ENCODE results near the gene AFTPH.

Gene AFTPH

DNA sequence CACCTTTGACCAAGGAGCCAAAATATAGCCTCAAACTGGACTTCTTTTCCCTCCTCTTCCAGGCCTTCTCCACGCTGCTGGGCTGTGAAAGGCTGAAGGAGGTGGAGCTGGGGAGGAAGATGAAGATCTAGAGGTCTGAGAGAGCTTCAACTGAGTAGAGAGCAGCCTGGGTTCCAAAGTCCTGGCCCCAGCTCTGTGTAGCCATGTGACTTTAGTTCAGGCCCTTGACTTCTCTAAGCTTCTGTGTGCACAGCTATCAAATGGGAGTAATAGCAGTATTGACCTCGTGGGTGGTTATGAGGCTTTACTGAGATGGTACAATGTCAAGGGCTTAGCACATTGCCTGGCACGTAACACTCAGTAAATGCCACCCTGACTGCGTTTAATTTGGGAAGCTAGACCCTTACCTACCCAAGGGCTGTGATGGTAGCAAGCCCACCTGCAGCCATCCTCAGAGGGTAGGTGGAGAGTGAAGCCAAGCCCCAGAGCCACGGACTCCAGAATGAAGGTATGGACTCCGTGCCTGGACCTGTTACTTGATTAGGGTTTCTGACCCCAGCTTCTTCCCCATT, 91.2 kb downstream of the AFTPH start:
- H3K4me3 ChIP-seq (ENCODE audit: low read depth, low read length) = no peak overlapping the region
- peaks cover 10% of the 10 kb centered on the region; the same call in 1 of the 2 replicates for H3K27me3 ChIP-seq (ENCODE audit: control insufficient read depth, insufficient read depth, low read length)
- peaks cover 22% of the 10 kb centered on the region for H3K4me1 ChIP-seq (ENCODE audit: control insufficient read depth, insufficient read depth, low read length)
- no peak overlapping the region for H3K9ac ChIP-seq (ENCODE audit: low read depth, low read length)
- no peaks in the 10 kb centered on the region for H3K9me3 ChIP-seq (ENCODE audit: control insufficient read depth, insufficient read depth, low read length)
- H3K27ac ChIP-seq (ENCODE audit: low read depth, low read length) = no peak overlapping the region
- H3K36me3 ChIP-seq (ENCODE audit: control insufficient read depth, insufficient read depth, low read length) = no peaks in the 10 kb centered on the region

DNA sequence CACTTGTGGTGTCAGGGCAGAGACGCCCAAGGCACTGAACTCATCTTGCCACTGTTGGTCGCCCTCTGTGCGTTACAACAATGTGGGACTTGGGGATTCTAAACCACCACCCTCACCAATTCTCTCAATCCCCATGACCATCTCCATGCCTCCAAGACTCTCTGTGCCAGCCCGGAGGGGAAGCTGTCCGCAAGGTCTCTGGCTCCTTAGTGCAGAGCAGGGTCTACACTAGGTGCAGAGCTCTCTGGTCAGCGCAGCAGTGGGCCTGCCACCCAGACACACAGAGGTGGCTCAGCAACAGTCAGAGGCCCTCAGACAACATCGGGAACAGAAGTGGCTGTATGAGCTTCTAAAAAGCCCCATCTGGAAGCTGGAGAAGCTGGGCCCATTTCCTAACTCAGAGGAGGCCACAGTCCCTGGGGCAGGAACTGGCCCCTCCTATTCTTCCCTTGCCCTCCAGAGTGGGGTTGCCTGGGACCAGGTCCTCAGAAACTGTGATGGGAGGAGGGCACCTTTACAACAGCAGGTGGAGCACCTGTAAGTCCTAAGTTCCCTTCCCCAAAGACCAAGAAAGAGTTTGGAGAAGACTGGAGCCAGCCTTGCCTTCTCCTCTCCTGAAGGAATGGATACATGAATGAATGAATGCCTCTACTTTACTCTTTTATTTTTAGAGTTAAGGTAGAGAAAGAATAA, 91.9 kb downstream of the AFTPH start:
- no peak overlapping the region for H3K9ac ChIP-seq (ENCODE audit: low read depth, low read length)
- H3K36me3 ChIP-seq (ENCODE audit: control insufficient read depth, insufficient read depth, low read length) = no peaks in the 10 kb centered on the region
- H3K27me3 ChIP-seq (ENCODE audit: control insufficient read depth, insufficient read depth, low read length) = peaks cover 6% of the 10 kb centered on the region; the same call in 1 of the 2 replicates
- H3K9me3 ChIP-seq (ENCODE audit: control insufficient read depth, insufficient read depth, low read length) = no peaks in the 10 kb centered on the region
- no peak overlapping the region for H3K4me3 ChIP-seq (ENCODE audit: low read depth, low read length)
- peaks cover 29% of the 10 kb centered on the region for H3K4me1 ChIP-seq (ENCODE audit: control insufficient read depth, insufficient read depth, low read length)
- no peak overlapping the region for H3K27ac ChIP-seq (ENCODE audit: low read depth, low read length)

DNA sequence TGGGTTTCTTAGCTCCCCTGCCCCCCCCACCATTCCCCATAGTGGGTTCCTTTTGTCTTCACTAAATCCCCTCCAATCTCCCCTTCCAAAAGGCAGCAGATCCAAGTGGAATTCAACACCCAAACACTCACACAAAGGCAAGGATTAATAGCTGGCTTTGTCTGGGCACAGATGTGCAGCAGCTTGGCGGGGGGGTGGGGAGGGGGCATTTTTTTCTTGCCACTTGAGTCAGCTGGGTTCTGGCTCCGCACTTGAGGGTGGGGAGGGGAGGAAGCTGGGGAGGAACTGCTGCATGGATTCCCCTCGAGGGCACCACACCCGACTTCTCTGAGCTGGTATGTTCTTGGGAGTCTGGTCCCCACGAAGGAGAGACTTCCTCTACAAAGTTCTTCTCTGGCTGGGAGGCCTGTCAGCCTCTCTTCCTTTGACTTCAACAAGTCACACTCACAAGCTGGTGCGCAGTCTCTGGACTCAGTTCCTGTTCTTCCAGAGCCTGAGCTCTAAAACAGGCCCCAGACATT, 93.6 kb downstream of the AFTPH start:
- no peaks in the 10 kb centered on the region for H3K36me3 ChIP-seq (ENCODE audit: control insufficient read depth, insufficient read depth, low read length)
- H3K4me3 ChIP-seq (ENCODE audit: low read depth, low read length) = no peak overlapping the region
- H3K9me3 ChIP-seq (ENCODE audit: control insufficient read depth, insufficient read depth, low read length) = no peaks in the 10 kb centered on the region
- peaks cover 33% of the 10 kb centered on the region for H3K4me1 ChIP-seq (ENCODE audit: control insufficient read depth, insufficient read depth, low read length)
- no peak overlapping the region for H3K9ac ChIP-seq (ENCODE audit: low read depth, low read length)
- peak overlapping the region; percentile 60 for H3K27ac ChIP-seq (ENCODE audit: low read depth, low read length)
- peaks cover 2% of the 10 kb centered on the region; the same call in 1 of the 2 replicates for H3K27me3 ChIP-seq (ENCODE audit: control insufficient read depth, insufficient read depth, low read length)

DNA sequence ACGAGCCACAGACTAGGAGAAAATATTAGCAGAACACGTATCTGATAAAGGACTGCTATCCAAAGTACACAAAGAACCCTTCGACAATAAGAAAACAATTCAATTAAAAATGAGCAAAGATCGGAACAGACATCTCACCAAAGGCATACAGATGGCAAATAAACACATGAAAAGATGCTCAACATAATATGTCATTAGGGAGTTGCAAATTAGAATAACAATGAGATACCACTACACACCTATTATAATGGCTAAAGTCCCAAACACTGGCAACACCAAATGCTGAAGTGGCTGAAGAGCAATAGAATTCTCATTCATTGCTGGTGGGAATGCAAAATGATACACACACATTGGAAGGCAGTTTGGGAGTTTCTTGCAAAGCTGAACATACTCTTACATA, 96.5 kb downstream of the AFTPH start:
- no peaks in the 10 kb centered on the region for H3K36me3 ChIP-seq (ENCODE audit: control insufficient read depth, insufficient read depth, low read length)
- no peak overlapping the region for H3K9ac ChIP-seq (ENCODE audit: low read depth, low read length)
- no peaks in the 10 kb centered on the region for H3K9me3 ChIP-seq (ENCODE audit: control insufficient read depth, insufficient read depth, low read length)
- no peaks in the 10 kb centered on the region for H3K27me3 ChIP-seq (ENCODE audit: control insufficient read depth, insufficient read depth, low read length)
- H3K27ac ChIP-seq (ENCODE audit: low read depth, low read length) = no peak overlapping the region
- H3K4me1 ChIP-seq (ENCODE audit: control insufficient read depth, insufficient read depth, low read length) = peaks cover 37% of the 10 kb centered on the region
- H3K4me3 ChIP-seq (ENCODE audit: low read depth, low read length) = 0 out of 2 replicates have a peak overlapping the region, but pooled peaks have one; percentile 11

DNA sequence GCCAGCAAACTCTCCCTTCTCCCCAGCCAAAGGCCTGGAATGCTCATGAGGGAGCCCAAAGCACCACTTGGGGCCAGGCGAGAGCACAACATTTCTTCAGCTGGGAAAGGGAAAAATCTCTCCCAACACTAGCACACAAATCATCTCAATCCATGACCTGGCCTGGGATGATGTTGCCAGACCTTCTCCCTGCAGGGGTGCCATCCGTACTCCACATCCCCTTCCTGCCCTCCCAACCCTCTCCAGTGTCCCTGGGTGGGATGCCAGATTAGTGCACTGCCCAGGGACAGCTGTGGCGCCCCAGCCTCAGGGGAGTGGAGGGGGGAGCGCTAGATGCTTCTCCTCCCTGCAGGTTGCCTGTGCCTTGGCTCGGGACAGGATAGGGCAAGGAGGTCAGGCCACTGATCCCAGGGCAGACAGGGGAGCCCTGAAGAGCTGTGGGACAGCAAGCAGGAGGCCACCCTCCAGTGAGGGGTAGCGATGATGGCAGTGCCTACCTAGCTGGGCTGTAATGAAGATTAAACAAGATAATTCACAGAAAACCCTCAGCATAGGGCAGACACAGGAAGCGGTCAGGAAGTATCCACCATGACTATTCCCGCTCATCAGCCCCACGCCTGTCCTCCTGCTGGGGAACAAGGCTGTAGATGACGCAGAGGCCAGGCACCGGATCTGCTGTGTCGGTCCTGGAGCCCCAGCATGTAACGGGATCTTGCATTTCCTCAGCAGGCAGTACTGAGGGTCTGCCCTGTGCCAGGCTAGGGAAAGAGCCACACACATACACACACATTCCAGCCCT, 98.5 kb downstream of the AFTPH start:
- Histone ChIP-seq H3K27me3 (ENCODE audit: control insufficient read depth, insufficient read depth, low read length) (no peaks in the 10 kb centered on the region), H3K9ac (ENCODE audit: low read depth, low read length) (no peak overlapping the region), H3K4me3 (ENCODE audit: low read depth, low read length) (no peak overlapping the region), H3K36me3 (ENCODE audit: control insufficient read depth, insufficient read depth, low read length) (no peaks in the 10 kb centered on the region), H3K27ac (ENCODE audit: low read depth, low read length) (peak overlapping the region; percentile 44), H3K4me1 (ENCODE audit: control insufficient read depth, insufficient read depth, low read length) (peaks cover 34% of the 10 kb centered on the region), H3K9me3 (ENCODE audit: control insufficient read depth, insufficient read depth, low read length) (no peaks in the 10 kb centered on the region)

DNA sequence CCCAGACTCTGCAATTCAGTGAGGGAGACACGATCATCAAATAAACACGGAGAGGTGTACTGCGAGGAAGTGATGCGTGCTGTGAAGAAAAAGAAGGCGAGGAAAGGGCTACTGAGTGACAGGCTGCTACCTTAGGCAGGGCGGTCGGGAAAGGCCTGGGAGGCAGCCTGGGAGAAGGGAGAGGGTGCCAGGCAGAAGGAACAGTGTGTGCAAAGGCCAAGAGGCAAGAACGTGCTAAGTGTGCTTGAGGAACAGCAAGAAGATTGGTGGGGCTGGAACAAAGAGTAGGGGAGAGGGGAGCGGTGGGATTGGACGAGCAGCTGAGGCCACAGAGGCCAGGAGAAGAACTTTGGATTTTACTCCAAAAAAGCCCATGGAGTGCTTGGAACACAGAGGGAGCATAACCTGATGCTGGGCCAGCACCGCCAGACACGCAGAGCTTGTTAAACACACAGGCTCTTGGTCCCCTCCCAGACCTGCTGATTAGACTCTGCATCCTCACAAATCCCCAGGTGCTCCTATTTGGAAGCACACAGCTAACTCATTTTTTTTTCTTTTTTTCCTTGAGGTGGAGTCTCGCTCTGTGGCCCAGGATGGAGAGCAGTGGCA, 99.2 kb downstream of the AFTPH start:
- Histone ChIP-seq H3K9me3 (ENCODE audit: control insufficient read depth, insufficient read depth, low read length) (no peaks in the 10 kb centered on the region), H3K36me3 (ENCODE audit: control insufficient read depth, insufficient read depth, low read length) (no peaks in the 10 kb centered on the region), H3K9ac (ENCODE audit: low read depth, low read length) (no peak overlapping the region), H3K27me3 (ENCODE audit: control insufficient read depth, insufficient read depth, low read length) (no peaks in the 10 kb centered on the region), H3K27ac (ENCODE audit: low read depth, low read length) (no peak overlapping the region), H3K4me3 (ENCODE audit: low read depth, low read length) (no peak overlapping the region), H3K4me1 (ENCODE audit: control insufficient read depth, insufficient read depth, low read length) (peaks cover 29% of the 10 kb centered on the region)

DNA sequence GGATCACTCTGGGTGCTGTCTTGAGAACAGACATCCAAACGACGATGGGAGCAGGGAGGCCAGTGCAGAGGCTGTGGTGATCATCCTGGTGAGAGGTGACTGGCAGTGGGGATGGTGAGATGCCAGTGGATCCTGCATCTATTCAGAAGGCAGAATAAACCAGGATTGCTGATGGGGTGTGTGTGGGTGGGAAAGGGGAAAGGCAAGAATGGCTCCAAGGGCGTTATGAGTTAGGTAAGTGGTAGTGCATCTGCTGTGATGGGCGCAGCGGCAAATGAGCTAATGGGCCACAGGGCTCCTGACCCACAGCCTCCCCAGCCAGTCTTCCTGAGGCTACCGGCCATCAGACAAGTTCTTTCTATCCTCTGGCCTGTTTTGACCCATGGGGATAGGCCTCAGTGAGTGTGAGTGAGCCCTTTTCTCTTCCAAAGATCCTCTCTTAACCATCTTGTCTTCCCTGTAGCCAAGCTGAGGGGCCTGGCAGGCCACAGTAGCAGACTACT, 100.0 kb downstream of the AFTPH start:
- Histone ChIP-seq H3K9me3 (ENCODE audit: control insufficient read depth, insufficient read depth, low read length) (no peaks in the 10 kb centered on the region), H3K36me3 (ENCODE audit: control insufficient read depth, insufficient read depth, low read length) (no peaks in the 10 kb centered on the region), H3K27ac (ENCODE audit: low read depth, low read length) (no peak overlapping the region), H3K4me1 (ENCODE audit: control insufficient read depth, insufficient read depth, low read length) (peaks cover 29% of the 10 kb centered on the region), H3K4me3 (ENCODE audit: low read depth, low read length) (no peak overlapping the region), H3K9ac (ENCODE audit: low read depth, low read length) (no peak overlapping the region), H3K27me3 (ENCODE audit: control insufficient read depth, insufficient read depth, low read length) (no peaks in the 10 kb centered on the region)

DNA sequence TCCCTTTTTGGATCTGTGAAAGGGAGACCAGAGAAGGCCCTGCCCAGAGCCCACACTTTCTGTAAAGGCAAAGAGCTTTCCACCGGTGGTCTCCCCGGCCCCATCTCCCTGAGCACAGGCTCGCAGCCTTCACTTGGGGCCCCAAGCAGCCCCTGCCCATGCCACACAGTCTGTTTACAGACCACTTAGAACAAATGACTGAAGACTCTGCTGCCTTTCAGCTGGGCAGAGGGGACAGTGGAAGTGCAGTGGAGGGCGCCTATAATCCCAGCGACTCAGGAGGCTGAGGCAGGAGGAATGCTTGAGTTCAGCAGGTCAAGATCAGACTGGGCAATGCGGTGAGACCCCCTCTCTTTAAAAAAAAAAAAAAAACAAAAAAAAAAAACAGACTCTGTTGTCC, 100.7 kb downstream of the AFTPH start:
- H3K9ac ChIP-seq (ENCODE audit: low read depth, low read length) = no peak overlapping the region
- H3K9me3 ChIP-seq (ENCODE audit: control insufficient read depth, insufficient read depth, low read length) = no peaks in the 10 kb centered on the region
- H3K4me3 ChIP-seq (ENCODE audit: low read depth, low read length) = no peak overlapping the region
- H3K4me1 ChIP-seq (ENCODE audit: control insufficient read depth, insufficient read depth, low read length) = peaks cover 23% of the 10 kb centered on the region
- H3K27ac ChIP-seq (ENCODE audit: low read depth, low read length) = no peak overlapping the region
- H3K27me3 ChIP-seq (ENCODE audit: control insufficient read depth, insufficient read depth, low read length) = no peaks in the 10 kb centered on the region
- H3K36me3 ChIP-seq (ENCODE audit: control insufficient read depth, insufficient read depth, low read length) = no peaks in the 10 kb centered on the region

DNA sequence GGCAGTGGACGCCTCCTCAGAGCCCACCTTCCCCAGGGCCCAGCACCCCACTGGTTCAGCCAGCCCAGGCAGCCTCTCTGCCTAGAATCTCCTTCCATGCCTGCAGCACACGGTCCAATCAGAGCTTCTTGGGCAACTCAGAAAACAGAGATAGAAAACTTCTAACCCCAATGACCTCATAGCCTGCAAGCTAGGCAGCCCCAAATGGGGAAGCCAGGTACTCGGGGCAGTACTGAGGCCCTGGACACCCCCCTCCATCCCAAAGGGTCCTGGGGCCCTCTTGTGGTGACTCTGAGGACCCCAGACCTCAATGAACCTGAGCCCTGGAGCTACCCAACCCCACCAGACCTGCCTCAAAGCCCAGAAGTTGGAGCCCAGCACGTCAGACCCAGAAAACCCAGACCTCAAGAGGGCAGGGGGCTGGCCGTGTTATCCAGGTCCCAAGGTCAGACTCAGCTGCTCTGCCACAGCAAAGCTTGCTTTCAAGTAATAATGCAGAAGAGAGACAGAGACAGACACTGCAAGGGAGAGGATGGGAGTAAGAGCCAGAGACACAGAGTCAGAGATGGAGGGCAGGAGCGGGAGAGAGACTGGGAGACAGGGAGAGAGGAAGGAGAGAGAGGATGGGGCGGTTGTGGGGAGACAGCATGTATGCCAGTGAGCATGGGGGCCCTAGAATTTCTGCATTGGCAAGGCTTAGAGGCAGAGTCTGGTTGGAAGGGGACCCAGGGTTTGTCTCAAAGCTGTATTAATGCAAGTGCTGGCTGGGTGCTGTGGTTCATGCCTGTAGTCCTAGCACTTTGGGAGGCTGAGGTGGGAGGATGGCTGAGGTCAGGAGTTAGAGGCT, 101.4 kb downstream of the AFTPH start:
- no peaks in the 10 kb centered on the region for H3K27me3 ChIP-seq (ENCODE audit: control insufficient read depth, insufficient read depth, low read length)
- H3K4me1 ChIP-seq (ENCODE audit: control insufficient read depth, insufficient read depth, low read length) = peaks cover 16% of the 10 kb centered on the region
- no peak overlapping the region for H3K9ac ChIP-seq (ENCODE audit: low read depth, low read length)
- H3K4me3 ChIP-seq (ENCODE audit: low read depth, low read length) = no peak overlapping the region
- no peaks in the 10 kb centered on the region for H3K36me3 ChIP-seq (ENCODE audit: control insufficient read depth, insufficient read depth, low read length)
- no peak overlapping the region for H3K27ac ChIP-seq (ENCODE audit: low read depth, low read length)
- H3K9me3 ChIP-seq (ENCODE audit: control insufficient read depth, insufficient read depth, low read length) = no peaks in the 10 kb centered on the region

DNA sequence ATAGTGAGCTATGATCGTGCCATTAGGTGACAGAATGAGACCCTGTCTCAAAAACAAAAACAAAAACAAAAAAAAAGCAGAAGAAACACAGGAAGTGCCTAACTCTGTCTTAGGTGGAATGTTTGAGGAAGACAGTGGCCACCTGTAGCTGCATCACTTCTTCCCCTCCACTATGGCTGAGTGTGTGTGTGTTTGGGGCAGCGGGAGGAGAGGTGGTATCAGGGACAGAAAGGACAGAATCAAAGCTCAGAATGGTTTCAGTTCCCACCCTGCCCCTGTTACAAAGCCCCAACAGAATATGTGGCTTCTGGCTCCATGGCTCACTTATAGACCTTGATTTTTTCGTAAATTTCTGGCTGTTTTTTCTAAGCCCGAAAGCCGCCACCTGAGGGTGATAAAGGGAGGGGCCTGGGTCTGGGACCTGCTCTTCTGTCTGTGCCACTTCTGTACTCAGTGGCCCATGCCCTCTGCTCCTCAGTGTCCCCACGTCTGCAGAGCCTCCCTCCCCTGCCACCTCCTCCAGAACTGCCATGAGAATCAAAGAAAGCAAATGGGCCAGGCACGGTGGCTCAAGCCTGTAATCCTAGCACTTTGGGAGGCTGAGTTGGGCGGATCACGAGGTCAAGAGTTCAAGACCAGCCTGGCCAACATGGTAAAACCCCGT, 102.2 kb downstream of the AFTPH start:
- Histone ChIP-seq H3K4me1 (ENCODE audit: control insufficient read depth, insufficient read depth, low read length) (peaks cover 10% of the 10 kb centered on the region), H3K9me3 (ENCODE audit: control insufficient read depth, insufficient read depth, low read length) (no peaks in the 10 kb centered on the region), H3K4me3 (ENCODE audit: low read depth, low read length) (no peak overlapping the region), H3K27ac (ENCODE audit: low read depth, low read length) (no peak overlapping the region), H3K27me3 (ENCODE audit: control insufficient read depth, insufficient read depth, low read length) (no peaks in the 10 kb centered on the region), H3K36me3 (ENCODE audit: control insufficient read depth, insufficient read depth, low read length) (no peaks in the 10 kb centered on the region), H3K9ac (ENCODE audit: low read depth, low read length) (no peak overlapping the region)
